Hepatocyte (in vitro differentiated cells): ENCODE measurements around the gene NCAPD2. TPM values are rescaled to one million over a fixed set of nuclear protein-coding genes. Genes with fewer than 3 reads are reported as not detected.

Source experiments
- DNase-seq: peaks from one replicate; pipeline ENCODE4 v3.0.0-alpha.2; 2016; ENCODE audit warnings: low spot score
- H2AFZ ChIP-seq: fragments of 200-600 bp; sonication (generic); 2 replicates; pipeline ENCODE4 v1.6.0; 2016; ENCODE audit warnings: antibody characterized with exemption, mild to moderate bottlenecking
- H3K27ac ChIP-seq: fragments of 200-600 bp; sonication (generic); 2 replicates; pipeline ENCODE4 v1.5.1; 2016; ENCODE audit warnings: mild to moderate bottlenecking
- H3K27me3 ChIP-seq: fragments of 200-600 bp; sonication (generic); 2 replicates; pipeline ENCODE4 v1.6.1; 2016
- H3K36me3 ChIP-seq: fragments of 200-600 bp; sonication (generic); replicated peaks from 2 replicates; pipeline ENCODE4 v1.5.1; 2016; ENCODE audit warnings: low read depth; ENCODE audit not compliant: insufficient read depth
- H3K4me1 ChIP-seq: fragments of 200-600 bp; sonication (generic); 2 replicates; pipeline ENCODE4 v1.5.1; 2016; ENCODE audit warnings: mild to moderate bottlenecking, moderate library complexity; ENCODE audit not compliant: insufficient read depth
- H3K4me2 ChIP-seq: fragments of 200-600 bp; sonication (generic); 2 replicates; pipeline ENCODE4 v1.6.0; 2016
- H3K4me3 ChIP-seq: fragments of 200-600 bp; sonication (generic); 2 replicates; pipeline ENCODE4 v1.5.1; 2016; ENCODE audit warnings: mild to moderate bottlenecking
- H3K79me2 ChIP-seq: fragments of 200-600 bp; sonication (generic); 2 replicates; pipeline ENCODE4 v1.6.0; 2017; ENCODE audit warnings: mild to moderate bottlenecking
- H3K9me2 ChIP-seq: fragments of 200-600 bp; sonication (generic); replicated peaks from 2 replicates; pipeline ENCODE4 v1.6.0; 2017; ENCODE audit warnings: mild to moderate bottlenecking; ENCODE audit not compliant: insufficient read depth
- H3K9me3 ChIP-seq: fragments of 200-600 bp; sonication (generic); 2 replicates; pipeline ENCODE4 v1.5.1; 2016; ENCODE audit warnings: low read depth, mild to moderate bottlenecking
- H4K20me1 ChIP-seq: fragments of 200-600 bp; sonication (generic); 2 replicates; pipeline ENCODE4 v1.6.0; 2016; ENCODE audit warnings: mild to moderate bottlenecking; ENCODE audit not compliant: insufficient read depth, poor library complexity, severe bottlenecking
- CTCF ChIP-seq: fragments of 200-600 bp; sonication (generic); IDR thresholded peaks from 2 replicates; pipeline ENCODE4 v1.5.1; 2016; ENCODE audit warnings: antibody characterized with exemption, mild to moderate bottlenecking; ENCODE audit not compliant: poor library complexity
- EZH2 ChIP-seq: fragments of 200-600 bp; sonication (generic); IDR thresholded peaks from 2 replicates; pipeline ENCODE4 v1.6.1; 2016; ENCODE audit warnings: antibody characterized with exemption, mild to moderate bottlenecking, borderline replicate concordance
- EZH2phosphoT487 ChIP-seq: fragments of 200-600 bp; sonication (generic); IDR thresholded peaks from one replicate; pipeline ENCODE4 v1.6.1; 2018; ENCODE audit warnings: antibody characterized with exemption, mild to moderate bottlenecking, low read depth, moderate library complexity; ENCODE audit not compliant: unreplicated experiment, severe bottlenecking
- WGBS: methylation state at CpG from one replicate; pipeline ENCODE4 v1.1.6; 2016; ENCODE audit warnings: low lambda C conversion rate; ENCODE audit errors: missing lambda C conversion rate; 5-methylcytosine and 5-hydroxymethylcytosine counted together
- polyA plus RNA-seq: library from polyadenylated mRNA; unstranded; fragments of >200 nt; fragmentation: Nextera tagmentation; extraction: Ambion mirVana; gene quantifications from 2 replicates; pipeline ENCODE4 v1.2.1, GENCODE V29; 2016
- total RNA-seq: library from RNA; depleted of rRNA; stranded (reverse); fragments of >200 nt; gene quantifications from 2 replicates; pipeline ENCODE4 v1.2.3, GENCODE V29; 2014

NCAPD2 gene
- total and polyA plus RNA-seq, 2 experiments from 2014 or later, result 13.7 to 26.7 TPM

- DNase-seq, result no peak
- Histone ChIP-seq H3K36me3 (no peaks in the 10 kb centered on the region), H3K4me2 (no peak overlapping the region), H3K27me3 (no peaks in the 10 kb centered on the region), H3K27ac (no peak overlapping the region), H3K79me2 (no peaks in the 10 kb centered on the region), H3K9me2 (no peaks in the 10 kb centered on the region), H4K20me1 (no peaks in the 10 kb centered on the region), H3K9me3 (no peaks in the 10 kb centered on the region), H2AFZ (no peak overlapping the region), H3K4me3 (no peak overlapping the region), H3K4me1 (no peaks in the 10 kb centered on the region)
- TF ChIP-seq CTCF, result no peak
- no peak for TF ChIP-seq EZH2
- TF ChIP-seq EZH2phosphoT487, result no peak
- WGBS, result 90% methylated on average over 15 of the region's 15 CpGs
Observed at GRCh38 chr12:6461401-6462233, 32.3 kb upstream of the NCAPD2 start.

GRCh38 chr12:6462234-6462995 lies 31.5 kb upstream of the NCAPD2 start:
- no peak overlapping the region for H3K4me3 ChIP-seq
- no peaks in the 10 kb centered on the region for H3K27me3 ChIP-seq
- no peaks in the 10 kb centered on the region for H3K36me3 ChIP-seq
- WGBS, result 96% methylated on average over 14 of the region's 14 CpGs
- H2AFZ ChIP-seq, result no peak overlapping the region
- H3K79me2 ChIP-seq, result no peaks in the 10 kb centered on the region
- DNase-seq, result no peak
- H3K27ac ChIP-seq, result no peak overlapping the region
- H4K20me1 ChIP-seq, result no peaks in the 10 kb centered on the region
- TF ChIP-seq CTCF, result no peak
- TF ChIP-seq EZH2, result no peak
- H3K4me2 ChIP-seq, result no peak overlapping the region
- no peaks in the 10 kb centered on the region for H3K4me1 ChIP-seq
- no peaks in the 10 kb centered on the region for H3K9me3 ChIP-seq
- H3K9me2 ChIP-seq, result no peaks in the 10 kb centered on the region

GRCh38 chr12:6463216-6463615 lies 30.7 kb upstream of the NCAPD2 start:
- no peak for DNase-seq
- 94% methylated on average over 7 of the region's 7 CpGs for WGBS
- H4K20me1 ChIP-seq, result no peaks in the 10 kb centered on the region
- H3K9me3 ChIP-seq, result no peaks in the 10 kb centered on the region
- H3K36me3 ChIP-seq, result no peaks in the 10 kb centered on the region
- no peak overlapping the region for H3K27ac ChIP-seq
- no peaks in the 10 kb centered on the region for H3K9me2 ChIP-seq
- H3K4me2 ChIP-seq, result no peak overlapping the region
- peaks cover under 1% of the 10 kb centered on the region for H3K79me2 ChIP-seq
- TF ChIP-seq CTCF (no peak), EZH2 (no peak), EZH2phosphoT487 (no peak)
- no peaks in the 10 kb centered on the region for H3K4me1 ChIP-seq
- no peak overlapping the region for H3K4me3 ChIP-seq
- no peaks in the 10 kb centered on the region for H3K27me3 ChIP-seq
- no peak overlapping the region for H2AFZ ChIP-seq
